Liver (tissue), 3 donors: ENCODE data around the gene GLS.

Experiments
- EGR1 ChIP-seq, 2 donors: IDR thresholded peaks; 2 replicates each; pipeline ENCODE4 v1.6.1; 2016 to 2018; ENCODE audit warnings: antibody characterized with exemption in 2 of 2, low read depth in 2 of 2
- HNF4A ChIP-seq, 2 donors: conservative IDR thresholded peaks; 2 replicates each; pipeline ENCODE4 v1.6.1; 2016; ENCODE audit warnings: antibody characterized with exemption in 2 of 2, mild to moderate bottlenecking in 2 of 2
- HNF4G ChIP-seq: IDR thresholded peaks from 2 replicates; pipeline ENCODE4 v1.6.1; 2016; ENCODE audit warnings: antibody characterized with exemption
- RAD21 ChIP-seq, 2 donors: IDR thresholded peaks; 2 replicates each; pipeline ENCODE4 v1.6.1; 2016; ENCODE audit warnings: antibody characterized with exemption in 2 of 2, mild to moderate bottlenecking in 2 of 2
- TAF1 ChIP-seq: conservative IDR thresholded peaks from 2 replicates; pipeline ENCODE4 v1.6.1; 2016; ENCODE audit warnings: antibody characterized with exemption, mild to moderate bottlenecking
- YY1 ChIP-seq: IDR thresholded peaks from 2 replicates; pipeline ENCODE4 v1.6.1; 2016; ENCODE audit warnings: antibody characterized with exemption, mild to moderate bottlenecking
- TF ChIP-seq, protein P1 (sequence below): fragments of 150-350 bp; IDR thresholded peaks from 2 replicates; pipeline ENCODE4 v1.5.1; 2017; ENCODE audit warnings: improper control_type of control experiment, low read depth, low read length; ENCODE audit not compliant: missing input control
- TF ChIP-seq, protein P2 (sequence below): IDR thresholded peaks from 2 replicates; pipeline ENCODE4 v1.6.1; 2016; ENCODE audit warnings: antibody characterized with exemption
- TF ChIP-seq, protein P3 (sequence below): IDR thresholded peaks from 2 replicates; pipeline ENCODE4 v1.6.1; 2016; ENCODE audit warnings: antibody characterized with exemption, mild to moderate bottlenecking
- donor health status: healthy.
- donor health status: healthy.

DNA sequence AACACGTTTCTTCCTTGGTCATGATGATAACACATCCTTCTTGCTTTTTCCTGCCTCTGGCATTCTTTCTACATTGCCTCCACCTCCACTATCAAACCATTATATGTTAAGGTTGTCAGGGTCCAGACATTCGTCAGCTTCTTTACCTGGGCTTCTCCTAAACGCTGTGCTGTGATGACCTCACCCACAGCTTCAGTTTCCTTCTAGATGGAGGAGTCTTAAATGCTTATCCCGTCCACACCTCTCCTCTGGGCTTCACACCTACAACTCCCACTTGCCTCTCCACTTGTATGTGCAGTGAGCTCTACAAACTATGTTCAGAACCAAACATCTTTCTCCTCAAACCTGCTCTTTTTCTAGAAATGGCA is 134.0 kb downstream of the GLS start:
- TF ChIP-seq, protein P1, sequence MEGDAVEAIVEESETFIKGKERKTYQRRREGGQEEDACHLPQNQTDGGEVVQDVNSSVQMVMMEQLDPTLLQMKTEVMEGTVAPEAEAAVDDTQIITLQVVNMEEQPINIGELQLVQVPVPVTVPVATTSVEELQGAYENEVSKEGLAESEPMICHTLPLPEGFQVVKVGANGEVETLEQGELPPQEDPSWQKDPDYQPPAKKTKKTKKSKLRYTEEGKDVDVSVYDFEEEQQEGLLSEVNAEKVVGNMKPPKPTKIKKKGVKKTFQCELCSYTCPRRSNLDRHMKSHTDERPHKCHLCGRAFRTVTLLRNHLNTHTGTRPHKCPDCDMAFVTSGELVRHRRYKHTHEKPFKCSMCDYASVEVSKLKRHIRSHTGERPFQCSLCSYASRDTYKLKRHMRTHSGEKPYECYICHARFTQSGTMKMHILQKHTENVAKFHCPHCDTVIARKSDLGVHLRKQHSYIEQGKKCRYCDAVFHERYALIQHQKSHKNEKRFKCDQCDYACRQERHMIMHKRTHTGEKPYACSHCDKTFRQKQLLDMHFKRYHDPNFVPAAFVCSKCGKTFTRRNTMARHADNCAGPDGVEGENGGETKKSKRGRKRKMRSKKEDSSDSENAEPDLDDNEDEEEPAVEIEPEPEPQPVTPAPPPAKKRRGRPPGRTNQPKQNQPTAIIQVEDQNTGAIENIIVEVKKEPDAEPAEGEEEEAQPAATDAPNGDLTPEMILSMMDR: no peak
- TF ChIP-seq EGR1 (IDR thresholded peaks at IDR 0.05; ENCODE audit: low read depth in 2 of 2): no peak
- no peak for TF ChIP-seq TAF1
- TF ChIP-seq HNF4G: no peak
- no peak for TF ChIP-seq RAD21 (IDR thresholded peaks at IDR 0.05)
- TF ChIP-seq HNF4A (conservative IDR thresholded peaks at IDR 0.05): no peak
- TF ChIP-seq, protein P2, sequence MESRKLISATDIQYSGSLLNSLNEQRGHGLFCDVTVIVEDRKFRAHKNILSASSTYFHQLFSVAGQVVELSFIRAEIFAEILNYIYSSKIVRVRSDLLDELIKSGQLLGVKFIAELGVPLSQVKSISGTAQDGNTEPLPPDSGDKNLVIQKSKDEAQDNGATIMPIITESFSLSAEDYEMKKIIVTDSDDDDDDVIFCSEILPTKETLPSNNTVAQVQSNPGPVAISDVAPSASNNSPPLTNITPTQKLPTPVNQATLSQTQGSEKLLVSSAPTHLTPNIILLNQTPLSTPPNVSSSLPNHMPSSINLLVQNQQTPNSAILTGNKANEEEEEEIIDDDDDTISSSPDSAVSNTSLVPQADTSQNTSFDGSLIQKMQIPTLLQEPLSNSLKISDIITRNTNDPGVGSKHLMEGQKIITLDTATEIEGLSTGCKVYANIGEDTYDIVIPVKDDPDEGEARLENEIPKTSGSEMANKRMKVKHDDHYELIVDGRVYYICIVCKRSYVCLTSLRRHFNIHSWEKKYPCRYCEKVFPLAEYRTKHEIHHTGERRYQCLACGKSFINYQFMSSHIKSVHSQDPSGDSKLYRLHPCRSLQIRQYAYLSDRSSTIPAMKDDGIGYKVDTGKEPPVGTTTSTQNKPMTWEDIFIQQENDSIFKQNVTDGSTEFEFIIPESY: no peak
- TF ChIP-seq, protein P3, sequence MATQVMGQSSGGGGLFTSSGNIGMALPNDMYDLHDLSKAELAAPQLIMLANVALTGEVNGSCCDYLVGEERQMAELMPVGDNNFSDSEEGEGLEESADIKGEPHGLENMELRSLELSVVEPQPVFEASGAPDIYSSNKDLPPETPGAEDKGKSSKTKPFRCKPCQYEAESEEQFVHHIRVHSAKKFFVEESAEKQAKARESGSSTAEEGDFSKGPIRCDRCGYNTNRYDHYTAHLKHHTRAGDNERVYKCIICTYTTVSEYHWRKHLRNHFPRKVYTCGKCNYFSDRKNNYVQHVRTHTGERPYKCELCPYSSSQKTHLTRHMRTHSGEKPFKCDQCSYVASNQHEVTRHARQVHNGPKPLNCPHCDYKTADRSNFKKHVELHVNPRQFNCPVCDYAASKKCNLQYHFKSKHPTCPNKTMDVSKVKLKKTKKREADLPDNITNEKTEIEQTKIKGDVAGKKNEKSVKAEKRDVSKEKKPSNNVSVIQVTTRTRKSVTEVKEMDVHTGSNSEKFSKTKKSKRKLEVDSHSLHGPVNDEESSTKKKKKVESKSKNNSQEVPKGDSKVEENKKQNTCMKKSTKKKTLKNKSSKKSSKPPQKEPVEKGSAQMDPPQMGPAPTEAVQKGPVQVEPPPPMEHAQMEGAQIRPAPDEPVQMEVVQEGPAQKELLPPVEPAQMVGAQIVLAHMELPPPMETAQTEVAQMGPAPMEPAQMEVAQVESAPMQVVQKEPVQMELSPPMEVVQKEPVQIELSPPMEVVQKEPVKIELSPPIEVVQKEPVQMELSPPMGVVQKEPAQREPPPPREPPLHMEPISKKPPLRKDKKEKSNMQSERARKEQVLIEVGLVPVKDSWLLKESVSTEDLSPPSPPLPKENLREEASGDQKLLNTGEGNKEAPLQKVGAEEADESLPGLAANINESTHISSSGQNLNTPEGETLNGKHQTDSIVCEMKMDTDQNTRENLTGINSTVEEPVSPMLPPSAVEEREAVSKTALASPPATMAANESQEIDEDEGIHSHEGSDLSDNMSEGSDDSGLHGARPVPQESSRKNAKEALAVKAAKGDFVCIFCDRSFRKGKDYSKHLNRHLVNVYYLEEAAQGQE: no peak
- TF ChIP-seq YY1: no peak
